ENCODE data around the gene PIGT. TPM values are rescaled to one million over a fixed set of nuclear protein-coding genes. Genes with fewer than 3 reads are reported as not detected.
A peak's percentile ranks its signal among the peaks of the same experiment; 100 is the strongest.

The PIGT gene
- total and polyA plus RNA-seq, 10 of the 15 experiments (the other 5 are each of a cell fraction or from before 2014, with no cell fraction given), result 18.6 to 66.0 (median 35.3) TPM

DNA sequence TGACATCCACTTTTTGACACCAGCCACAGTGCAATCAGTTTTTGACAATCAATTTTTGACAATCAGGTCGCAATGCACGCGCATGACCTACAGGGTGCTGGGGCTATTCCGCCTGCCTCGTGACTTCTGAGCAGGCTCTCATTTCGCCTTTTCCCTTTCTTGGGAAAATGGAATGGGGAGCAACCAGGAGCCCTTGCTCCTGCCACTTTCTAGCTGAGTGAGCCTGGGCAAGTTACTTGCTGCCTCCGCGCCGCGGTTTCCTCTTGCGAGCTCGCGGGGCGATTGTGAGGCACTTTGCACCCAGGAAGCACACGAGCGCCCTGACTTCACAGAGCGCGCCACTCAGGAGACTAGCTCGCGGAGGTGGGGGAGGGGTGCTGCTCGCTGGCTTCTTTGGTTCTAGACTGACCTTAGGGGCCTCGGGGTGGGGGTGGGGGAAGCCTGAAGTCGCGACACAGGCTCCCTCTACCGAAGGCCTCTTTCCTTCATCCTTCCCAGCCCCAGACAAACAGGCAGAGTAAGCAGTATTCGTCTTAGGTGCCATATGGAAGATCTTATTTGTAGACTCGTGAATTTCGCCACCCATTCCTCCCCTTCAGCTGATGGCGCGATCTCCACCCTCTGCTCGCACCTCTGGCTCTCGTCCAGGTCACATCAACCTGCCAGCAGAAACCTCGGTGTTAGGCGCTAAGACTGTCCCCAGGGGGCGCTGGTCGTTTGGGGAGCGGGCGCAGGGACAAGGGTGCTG, 42.4 kb upstream of the PIGT start (continued):
- TF ChIP-seq CHD2 (IDR thresholded peaks at IDR 0.05; ENCODE audit: borderline replicate concordance, low read depth, low read length) (peak; percentile 45; the same call in 1 of the 2 replicates), POU2F2 (IDR thresholded peaks at IDR 0.05; ENCODE audit: borderline replicate concordance, low read depth, low read length) (no peak), POLR2A (IDR thresholded peaks at IDR 0.05; ENCODE audit: low read depth, low read length) (no peak), JUNB (IDR thresholded peaks at IDR 0.05) (no peak), SMARCA5 (IDR thresholded peaks at IDR 0.05) (peak; percentile 49; the same call in 1 of the 2 replicates), DPF2 (IDR thresholded peaks at IDR 0.05) (no peak), SMAD1 (IDR thresholded peaks at IDR 0.05; ENCODE audit: low read depth, partially characterized antibody) (peak; percentile 84), SUZ12 (IDR thresholded peaks at IDR 0.05; ENCODE audit: unreplicated experiment) (no peak), NFXL1 (IDR thresholded peaks at IDR 0.05; ENCODE audit: borderline replicate concordance) (no peak), ZBED1 (IDR thresholded peaks at IDR 0.05; ENCODE audit: borderline replicate concordance) (peak; percentile 58; the same call in 1 of the 2 replicates), POLR2AphosphoS2 (IDR thresholded peaks at IDR 0.05; ENCODE audit: low read depth, low read length) (no peak), SP1 (IDR thresholded peaks at IDR 0.05; ENCODE audit: low read depth, low read length) (peak; percentile 24), SRF (IDR thresholded peaks at IDR 0.05; ENCODE audit: low read depth in 2 of 2, low read length in 2 of 2) (no peak), TBL1XR1 (IDR thresholded peaks at IDR 0.05; ENCODE audit: low read depth, low read length) (peak; percentile 48; the same call in 1 of the 2 replicates), ZZZ3 (IDR thresholded peaks at IDR 0.05; ENCODE audit: control insufficient read depth, insufficient read length, low read depth) (no peak), ESRRA (IDR thresholded peaks at IDR 0.05; ENCODE audit: low read length) (0 out of 2 replicates have a peak, but pooled peaks have one; percentile 28), RFX5 (IDR thresholded peaks at IDR 0.05; ENCODE audit: low read depth, low read length) (no peak), NR2F1 (conservative IDR thresholded peaks at IDR 0.05) (peak; percentile 49; the same call in 1 of the 2 replicates), IKZF1 (conservative IDR thresholded peaks at IDR 0.05) (0 out of 2 replicates have a peak, but pooled peaks have one; percentile 28)
- TF ChIP-seq, protein P1, sequence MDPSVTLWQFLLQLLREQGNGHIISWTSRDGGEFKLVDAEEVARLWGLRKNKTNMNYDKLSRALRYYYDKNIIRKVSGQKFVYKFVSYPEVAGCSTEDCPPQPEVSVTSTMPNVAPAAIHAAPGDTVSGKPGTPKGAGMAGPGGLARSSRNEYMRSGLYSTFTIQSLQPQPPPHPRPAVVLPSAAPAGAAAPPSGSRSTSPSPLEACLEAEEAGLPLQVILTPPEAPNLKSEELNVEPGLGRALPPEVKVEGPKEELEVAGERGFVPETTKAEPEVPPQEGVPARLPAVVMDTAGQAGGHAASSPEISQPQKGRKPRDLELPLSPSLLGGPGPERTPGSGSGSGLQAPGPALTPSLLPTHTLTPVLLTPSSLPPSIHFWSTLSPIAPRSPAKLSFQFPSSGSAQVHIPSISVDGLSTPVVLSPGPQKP (IDR thresholded peaks at IDR 0.05; ENCODE audit: low read depth, low read length), result no peak
- TF ChIP-seq, protein P2, sequence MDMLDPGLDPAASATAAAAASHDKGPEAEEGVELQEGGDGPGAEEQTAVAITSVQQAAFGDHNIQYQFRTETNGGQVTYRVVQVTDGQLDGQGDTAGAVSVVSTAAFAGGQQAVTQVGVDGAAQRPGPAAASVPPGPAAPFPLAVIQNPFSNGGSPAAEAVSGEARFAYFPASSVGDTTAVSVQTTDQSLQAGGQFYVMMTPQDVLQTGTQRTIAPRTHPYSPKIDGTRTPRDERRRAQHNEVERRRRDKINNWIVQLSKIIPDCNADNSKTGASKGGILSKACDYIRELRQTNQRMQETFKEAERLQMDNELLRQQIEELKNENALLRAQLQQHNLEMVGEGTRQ (IDR thresholded peaks at IDR 0.05; ENCODE audit: borderline replicate concordance, low read depth, low read length), result no peak
- TF ChIP-seq, protein P3, sequence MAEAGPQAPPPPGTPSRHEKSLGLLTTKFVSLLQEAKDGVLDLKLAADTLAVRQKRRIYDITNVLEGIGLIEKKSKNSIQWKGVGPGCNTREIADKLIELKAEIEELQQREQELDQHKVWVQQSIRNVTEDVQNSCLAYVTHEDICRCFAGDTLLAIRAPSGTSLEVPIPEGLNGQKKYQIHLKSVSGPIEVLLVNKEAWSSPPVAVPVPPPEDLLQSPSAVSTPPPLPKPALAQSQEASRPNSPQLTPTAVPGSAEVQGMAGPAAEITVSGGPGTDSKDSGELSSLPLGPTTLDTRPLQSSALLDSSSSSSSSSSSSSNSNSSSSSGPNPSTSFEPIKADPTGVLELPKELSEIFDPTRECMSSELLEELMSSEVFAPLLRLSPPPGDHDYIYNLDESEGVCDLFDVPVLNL (IDR thresholded peaks at IDR 0.05; ENCODE audit: low read depth, low read length), result no peak
- TF ChIP-seq, protein P4, sequence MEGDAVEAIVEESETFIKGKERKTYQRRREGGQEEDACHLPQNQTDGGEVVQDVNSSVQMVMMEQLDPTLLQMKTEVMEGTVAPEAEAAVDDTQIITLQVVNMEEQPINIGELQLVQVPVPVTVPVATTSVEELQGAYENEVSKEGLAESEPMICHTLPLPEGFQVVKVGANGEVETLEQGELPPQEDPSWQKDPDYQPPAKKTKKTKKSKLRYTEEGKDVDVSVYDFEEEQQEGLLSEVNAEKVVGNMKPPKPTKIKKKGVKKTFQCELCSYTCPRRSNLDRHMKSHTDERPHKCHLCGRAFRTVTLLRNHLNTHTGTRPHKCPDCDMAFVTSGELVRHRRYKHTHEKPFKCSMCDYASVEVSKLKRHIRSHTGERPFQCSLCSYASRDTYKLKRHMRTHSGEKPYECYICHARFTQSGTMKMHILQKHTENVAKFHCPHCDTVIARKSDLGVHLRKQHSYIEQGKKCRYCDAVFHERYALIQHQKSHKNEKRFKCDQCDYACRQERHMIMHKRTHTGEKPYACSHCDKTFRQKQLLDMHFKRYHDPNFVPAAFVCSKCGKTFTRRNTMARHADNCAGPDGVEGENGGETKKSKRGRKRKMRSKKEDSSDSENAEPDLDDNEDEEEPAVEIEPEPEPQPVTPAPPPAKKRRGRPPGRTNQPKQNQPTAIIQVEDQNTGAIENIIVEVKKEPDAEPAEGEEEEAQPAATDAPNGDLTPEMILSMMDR (IDR thresholded peaks at IDR 0.05 in 2 of 3, conservative IDR thresholded peaks at IDR 0.05 in 1 of 3; ENCODE audit: control insufficient read depth in 2 of 3, extremely low read depth in 1 of 3, insufficient read depth in 1 of 3, low read depth in 3 of 3, low read length in 3 of 3), result peak; percentile 82 to 90 (median 89)
